ENCODE data around the gene PROM1.

The PROM1 gene

GRCh38 chr4:16090096-16090705, 6.4 kb upstream of the PROM1 start:
- intact Hi-C loops (cut with DNase I; ENCODE audit: low total_unique reads), result no loop called here
- Histone ChIP-seq H3K4me3 (no peak overlapping the region), H3K27ac (no peak overlapping the region), H3K9me3 (peaks cover 0 to 7% (median 5%) of the 10 kb centered on the region in 3 donors), H3K27me3 (peaks cover 0 to 8% of the 10 kb centered on the region in 2 donors), H3K36me3 (no peaks in the 10 kb centered on the region), H3K4me1 (no peaks in the 10 kb centered on the region)
- no peak for DNase-seq
- TF ChIP-seq CTCF (IDR thresholded peaks at IDR 0.05), result no peak

DNA sequence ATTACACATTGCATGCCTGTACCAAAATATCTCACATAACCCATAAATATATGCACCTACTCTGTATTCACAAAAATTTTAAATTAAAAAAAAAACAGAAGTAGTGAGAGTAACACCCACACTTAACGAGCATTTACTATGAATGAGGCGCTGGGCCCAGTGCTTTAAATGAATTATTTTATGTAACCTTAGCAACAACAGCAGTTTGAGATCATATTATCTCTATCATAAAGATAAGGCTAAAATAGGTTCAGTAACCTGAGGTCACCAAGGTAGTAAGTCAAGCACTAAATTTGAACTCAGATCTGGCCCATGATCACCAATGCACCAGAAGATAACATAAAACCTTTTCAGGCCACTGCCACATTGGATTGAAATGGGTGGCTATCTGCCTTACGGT, 5.3 kb upstream of the PROM1 start:
- no peak overlapping the region for H3K27ac ChIP-seq
- no peak for DNase-seq
- no peaks in the 10 kb centered on the region for H3K4me1 ChIP-seq
- H3K4me3 ChIP-seq, result no peak overlapping the region
- H3K36me3 ChIP-seq, result no peaks in the 10 kb centered on the region
- H3K9me3 ChIP-seq, result peaks cover 0 to 7% (median 5%) of the 10 kb centered on the region in 3 donors
- intact Hi-C loops (cut with DNase I; ENCODE audit: low total_unique reads), result no loop called here
- peaks cover 0 to 8% of the 10 kb centered on the region in 2 donors for H3K27me3 ChIP-seq
- TF ChIP-seq CTCF (IDR thresholded peaks at IDR 0.05), result no peak

GRCh38 chr4:16088601-16089000, 4.8 kb upstream of the PROM1 start:
- DNase-seq, result no peak
- Histone ChIP-seq H3K27me3 (peaks cover 0 to 11% of the 10 kb centered on the region in 2 donors), H3K27ac (no peak overlapping the region), H3K4me3 (no peak overlapping the region), H3K9me3 (peaks cover 0 to 7% (median 5%) of the 10 kb centered on the region in 3 donors), H3K36me3 (no peaks in the 10 kb centered on the region), H3K4me1 (peaks cover 0 to 5% (median 2%) of the 10 kb centered on the region in 4 donors)
- intact Hi-C loops (cut with DNase I; ENCODE audit: low total_unique reads), result no loop called here
- TF ChIP-seq CTCF (IDR thresholded peaks at IDR 0.05), result no peak

DNA sequence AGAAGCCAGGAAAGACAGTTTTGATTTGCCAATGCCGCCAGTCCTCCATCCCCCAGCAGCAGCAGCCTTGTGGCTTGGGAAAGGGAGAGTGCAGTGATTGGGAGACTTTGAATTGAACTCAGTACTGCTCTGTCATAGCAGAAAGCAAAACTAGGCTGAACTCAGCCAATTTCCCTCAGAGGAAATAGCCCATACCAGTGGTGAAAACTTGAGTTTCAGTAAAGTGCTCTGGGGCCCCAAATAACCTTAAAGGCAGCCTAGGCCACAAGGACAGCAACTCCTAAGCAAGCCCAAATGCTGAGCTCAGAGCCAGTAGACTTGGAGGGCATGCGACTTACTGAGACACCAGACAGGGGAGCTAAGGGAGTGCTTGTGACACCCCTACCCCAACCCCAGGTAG, 2.0 kb upstream of the PROM1 start:
- TF ChIP-seq CTCF (IDR thresholded peaks at IDR 0.05), result no peak
- no peak overlapping the region for H3K4me3 ChIP-seq
- peaks cover 0 to 11% of the 10 kb centered on the region in 2 donors for H3K27me3 ChIP-seq
- peaks cover 0 to 7% (median 5%) of the 10 kb centered on the region in 3 donors for H3K9me3 ChIP-seq
- H3K4me1 ChIP-seq, result peaks cover 0 to 24% (median 12%) of the 10 kb centered on the region in 4 donors
- DNase-seq, result no peak
- H3K36me3 ChIP-seq, result no peaks in the 10 kb centered on the region
- intact Hi-C loops (cut with DNase I; ENCODE audit: low total_unique reads), result no loop called here
- no peak overlapping the region for H3K27ac ChIP-seq

DNA sequence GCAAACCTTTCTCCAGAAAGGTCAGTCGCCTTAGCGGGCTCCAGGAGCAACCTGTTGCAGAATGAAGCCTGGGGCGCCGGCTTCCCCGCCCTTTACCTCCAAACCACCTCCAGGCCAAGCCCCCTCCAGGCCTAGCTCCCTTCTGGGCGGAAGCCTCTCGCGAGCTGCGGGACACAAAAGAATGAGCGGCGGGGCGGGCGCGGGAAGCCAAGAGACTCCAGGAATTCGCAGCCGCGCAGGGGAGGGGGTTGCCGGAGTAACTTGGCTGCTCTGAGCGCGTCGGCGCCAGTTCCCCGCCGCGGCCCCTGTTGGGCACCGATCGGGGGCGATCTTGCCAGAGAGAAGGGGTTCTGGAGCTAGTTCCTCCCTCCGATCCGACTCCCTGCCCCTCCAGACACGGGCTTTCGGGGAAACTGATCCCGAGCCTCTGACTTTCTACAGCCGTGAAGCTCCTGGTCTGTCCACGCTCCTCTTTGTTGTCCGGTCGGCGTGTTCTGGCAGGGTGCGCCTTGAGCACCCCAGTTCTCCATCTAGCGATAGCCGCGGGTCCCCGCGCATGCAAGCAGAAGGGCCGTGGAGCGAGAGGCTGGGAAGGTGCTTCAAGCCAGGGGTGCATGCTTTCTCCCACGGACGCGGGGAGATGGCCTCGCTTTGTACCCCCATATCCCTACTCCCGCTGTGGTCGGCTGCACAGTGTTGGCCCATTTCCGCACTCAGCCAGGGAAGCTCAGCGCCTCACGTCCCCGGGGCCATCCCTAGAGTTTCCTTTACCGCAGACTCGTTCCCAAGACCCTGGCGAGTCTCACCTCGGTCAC, 1.2 kb downstream of the PROM1 start:
- intact Hi-C loops (cut with DNase I; ENCODE audit: low total_unique reads), result no loop called here
- no peak for TF ChIP-seq CTCF (IDR thresholded peaks at IDR 0.05)
- peaks cover 0 to 7% (median 5%) of the 10 kb centered on the region in 3 donors for H3K9me3 ChIP-seq
- H3K27ac ChIP-seq, result peak overlapping the region in 1 of 2 donors; percentile 8
- H3K27me3 ChIP-seq, result peaks cover 0 to 11% of the 10 kb centered on the region in 2 donors
- no peaks in the 10 kb centered on the region for H3K36me3 ChIP-seq
- H3K4me1 ChIP-seq, result peaks cover 0 to 24% (median 12%) of the 10 kb centered on the region in 4 donors
- DNase-seq, result no peak
- H3K4me3 ChIP-seq, result peak overlapping the region; percentile 53 to 65
